ENCODE measurements around the gene UQCC3.
A peak's percentile ranks its signal among the peaks of the same experiment; 100 is the strongest.

The UQCC3 gene

GRCh38 chr11:62715150-62716130, 44.0 kb downstream of the UQCC3 start:
- ATAC-seq (replicated peaks), result no peak
- H3K4me1 Mint-ChIP-seq, result peaks cover 25 to 39% of the 10 kb centered on the region in 2 donors
- peak overlapping the region; percentile 65 for H3K27ac Mint-ChIP-seq
- H3K4me3 Mint-ChIP-seq, result no peak overlapping the region
- H3K36me3 Mint-ChIP-seq, result peaks cover 50 to 74% of the 10 kb centered on the region in 2 donors
- no peak for DNase-seq
- H3K27me3 Mint-ChIP-seq, result no peaks in the 10 kb centered on the region
- no peaks in the 10 kb centered on the region for H3K9me3 Mint-ChIP-seq

GRCh38 chr11:62716206-62716605, 44.7 kb downstream of the UQCC3 start:
- Mint-ChIP-seq H3K27ac (no peak overlapping the region), H3K36me3 (peaks cover 45 to 74% of the 10 kb centered on the region in 2 donors), H3K4me1 (peaks cover 25 to 34% of the 10 kb centered on the region in 2 donors)

GRCh38 chr11:62716816-62717215, 45.3 kb downstream of the UQCC3 start:
- H3K27ac Mint-ChIP-seq, result peak overlapping the region; percentile 56
- DNase-seq (no peak), ATAC-seq (replicated peaks) (no peak)
- H3K9me3 Mint-ChIP-seq, result no peaks in the 10 kb centered on the region
- peaks cover 25 to 34% of the 10 kb centered on the region in 2 donors for H3K4me1 Mint-ChIP-seq
- H3K27me3 Mint-ChIP-seq, result no peaks in the 10 kb centered on the region
- peaks cover 48 to 74% of the 10 kb centered on the region in 2 donors for H3K36me3 Mint-ChIP-seq
- no peak overlapping the region for H3K4me3 Mint-ChIP-seq

More at GRCh38 chr11:62716206-62716605, 44.7 kb downstream of the UQCC3 start:
- H3K27me3 Mint-ChIP-seq, result no peaks in the 10 kb centered on the region
- ATAC-seq (replicated peaks), result no peak
- no peaks in the 10 kb centered on the region for H3K9me3 Mint-ChIP-seq
- no peak for DNase-seq
- no peak overlapping the region for H3K4me3 Mint-ChIP-seq

GRCh38 chr11:62719302-62719978, 48.0 kb downstream of the UQCC3 start:
- Mint-ChIP-seq H3K4me1 (peaks cover 16 to 24% of the 10 kb centered on the region in 2 donors), H3K36me3 (peaks cover 58 to 76% of the 10 kb centered on the region in 2 donors), H3K27ac (no peak overlapping the region)

GRCh38 chr11:62721994-62722393, 50.5 kb downstream of the UQCC3 start:
- Mint-ChIP-seq H3K27ac (peak overlapping the region; percentile 42), H3K36me3 (peaks cover 61 to 71% of the 10 kb centered on the region in 2 donors), H3K9me3 (no peaks in the 10 kb centered on the region), H3K27me3 (no peaks in the 10 kb centered on the region), H3K4me3 (no peak overlapping the region), H3K4me1 (peaks cover 15 to 27% of the 10 kb centered on the region in 2 donors)
- ATAC-seq (replicated peaks) (no peak), DNase-seq (no peak)

More at GRCh38 chr11:62719302-62719978, 48.0 kb downstream of the UQCC3 start:
- DNase-seq (no peak), ATAC-seq (replicated peaks) (no peak)
- no peaks in the 10 kb centered on the region for H3K9me3 Mint-ChIP-seq
- H3K4me3 Mint-ChIP-seq, result no peak overlapping the region
- H3K27me3 Mint-ChIP-seq, result no peaks in the 10 kb centered on the region
